GM18511 (cell line): Measurements from ENCODE around the gene SEC63.

Experiments used
- ATAC-seq: cut with Tn5 transposase; IDR thresholded peaks from one replicate; pipeline ENCODE4 v1.9.1; 2021; ENCODE audit warnings: mild to moderate bottlenecking, moderate library complexity; ENCODE audit not compliant: unreplicated experiment

SEC63 gene

DNA sequence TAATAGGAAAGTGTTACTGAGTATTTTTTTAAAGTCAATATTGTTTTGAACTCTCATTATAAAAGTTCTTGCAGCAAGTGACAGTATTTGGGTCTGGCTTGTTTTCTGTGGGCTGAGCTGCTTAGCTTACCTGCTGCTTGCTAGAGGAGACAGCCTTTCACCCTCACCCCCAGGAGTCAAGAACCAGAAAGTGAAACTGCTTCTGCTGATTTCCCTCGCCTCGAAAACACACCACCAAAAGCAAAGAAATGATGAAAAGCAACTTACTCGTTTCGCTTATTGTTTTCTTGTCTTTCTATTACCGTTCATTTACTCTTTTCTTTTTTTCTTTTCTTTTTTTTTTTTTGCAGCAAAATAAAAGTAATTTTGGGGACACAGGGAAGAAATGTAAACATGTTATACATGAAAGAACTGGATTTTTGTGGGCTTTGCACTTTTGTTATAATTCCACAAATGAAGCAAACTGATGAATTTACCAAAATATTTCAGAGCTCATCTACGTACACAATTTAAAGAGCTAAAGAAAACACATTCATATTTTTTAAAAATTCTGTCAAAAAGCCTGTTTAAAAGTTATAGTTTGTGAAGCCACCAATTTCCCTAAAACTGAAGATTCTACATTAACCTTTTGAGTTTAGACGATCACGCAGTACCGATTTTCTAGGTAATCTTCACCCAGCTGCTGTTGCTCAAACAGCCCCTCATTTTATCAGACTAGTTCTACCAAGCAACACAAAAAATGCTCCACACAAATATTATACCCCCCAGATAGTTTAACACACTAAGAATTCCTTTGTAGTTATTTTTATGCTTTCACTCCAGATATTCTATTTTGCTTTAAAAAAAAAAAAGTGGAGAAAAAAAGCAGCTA, 135.6 kb downstream of the SEC63 start:
- peak; percentile 65 for ATAC-seq

DNA sequence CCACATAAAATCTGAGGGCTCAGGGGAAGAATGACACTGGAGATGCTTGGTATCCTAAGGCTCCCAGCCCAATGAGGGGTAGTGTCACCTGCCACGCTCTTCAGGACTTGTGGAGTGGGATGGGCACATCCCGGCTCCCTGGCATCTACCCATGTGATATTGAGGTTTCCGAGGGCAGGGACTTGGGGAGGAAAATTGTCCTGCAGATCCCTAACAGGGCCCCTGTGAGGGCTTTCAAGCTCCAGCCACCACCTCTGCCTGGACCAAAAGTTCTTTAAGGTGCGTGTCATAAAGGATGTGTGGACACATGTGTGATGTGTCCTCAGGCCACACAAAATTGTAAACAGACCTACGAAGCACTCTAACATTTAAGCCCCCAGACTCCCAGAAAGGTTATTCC, 136.4 kb downstream of the SEC63 start:
- ATAC-seq, result no peak

DNA sequence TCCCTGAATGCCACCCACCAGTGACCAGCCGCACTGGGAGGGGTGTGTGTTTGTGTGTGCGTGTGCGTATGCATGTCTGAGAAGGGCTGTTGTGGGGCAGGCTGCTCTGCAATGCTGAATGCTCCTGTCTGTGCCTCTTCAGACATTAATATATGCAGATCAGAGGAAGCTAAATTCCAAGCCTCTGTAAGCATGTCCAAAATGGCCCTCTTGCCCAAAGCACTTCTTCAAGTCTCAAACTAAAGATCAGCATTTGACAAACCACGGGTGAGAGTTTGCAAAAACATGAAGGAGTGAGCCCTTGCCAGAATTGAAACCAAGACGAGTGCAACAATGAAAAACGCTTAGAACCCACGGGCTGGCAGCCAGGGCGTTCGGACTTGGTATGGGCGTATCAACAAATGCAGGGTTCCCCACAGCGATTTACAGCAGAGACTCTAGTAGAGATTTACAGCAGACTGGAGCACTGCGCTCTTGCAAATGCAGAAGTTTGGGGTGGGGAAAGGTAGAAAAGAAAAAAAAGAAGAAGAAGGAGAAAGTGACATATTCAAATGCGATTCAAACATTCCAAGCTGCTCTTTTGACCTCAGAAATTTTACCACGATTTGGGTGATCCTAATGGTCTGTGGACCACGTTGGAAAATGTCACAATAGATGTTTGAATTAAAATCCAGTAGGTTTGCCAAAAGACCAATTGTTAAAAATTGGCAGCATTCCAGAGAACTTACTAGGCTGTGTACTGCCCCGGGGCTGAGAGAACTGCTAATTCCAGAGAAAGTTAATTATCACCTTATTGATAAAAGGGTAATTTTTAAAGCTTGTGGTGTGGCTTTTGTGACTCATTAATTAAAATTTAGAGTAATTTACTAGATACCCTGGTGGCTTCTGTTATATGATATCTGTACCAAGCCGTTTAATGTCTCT, 137.4 kb downstream of the SEC63 start:
- ATAC-seq, result no peak

DNA sequence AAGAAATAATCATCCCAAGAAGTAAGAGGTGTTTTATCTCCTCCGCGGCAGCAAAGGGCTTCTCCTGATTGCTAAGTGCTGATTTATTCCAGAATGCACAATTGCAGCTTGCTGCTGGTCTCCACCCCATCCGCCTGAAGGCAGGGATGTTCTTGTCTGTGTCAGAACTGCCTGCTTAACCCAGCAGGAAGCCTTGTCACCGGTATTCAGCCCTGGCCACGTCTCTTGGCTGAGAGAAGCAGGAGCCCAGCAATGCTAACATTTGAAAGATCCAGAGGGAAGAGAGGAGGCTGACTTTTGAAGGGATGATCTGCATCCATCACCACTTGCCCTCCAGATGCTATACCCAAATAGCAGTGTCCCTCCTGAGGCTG, 138.1 kb downstream of the SEC63 start:
- no peak for ATAC-seq

DNA sequence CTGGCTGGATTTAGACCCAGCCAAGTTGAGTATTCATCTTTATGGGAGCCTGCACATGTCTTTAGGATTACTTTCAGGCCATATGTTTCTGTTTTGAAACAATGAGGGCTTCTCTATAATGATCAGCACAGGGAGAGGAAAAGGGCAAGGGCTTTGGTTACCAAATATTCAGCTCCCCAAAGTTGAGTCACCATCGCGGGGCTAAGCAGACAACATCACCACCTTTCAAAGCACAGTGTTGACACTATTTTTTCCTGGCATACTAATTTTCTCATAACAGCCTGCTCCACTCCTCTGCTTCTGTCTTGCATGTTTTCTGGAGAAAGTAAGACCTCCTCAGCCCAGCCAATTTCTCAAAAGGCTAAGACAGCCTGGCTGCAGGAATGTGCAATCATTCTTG, 138.8 kb downstream of the SEC63 start:
- no peak for ATAC-seq

DNA sequence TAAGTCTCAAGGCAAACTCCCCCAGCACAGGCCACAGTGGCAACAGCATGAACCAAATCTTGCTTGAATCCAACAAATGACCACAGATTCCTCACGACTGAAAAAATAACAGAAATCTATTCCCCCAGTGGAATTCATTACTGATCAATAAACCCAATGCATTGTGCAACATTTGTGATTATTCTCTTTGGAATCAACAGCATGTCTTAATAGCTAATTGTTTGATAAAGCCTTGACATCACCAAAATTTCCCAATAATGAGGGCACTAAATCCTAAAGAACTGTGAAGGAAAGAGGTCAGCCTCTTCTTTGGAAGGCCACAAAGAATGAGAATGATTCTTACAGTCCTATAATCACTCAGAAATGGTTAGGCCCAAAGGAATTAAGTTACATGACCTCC, 139.7 kb downstream of the SEC63 start:
- ATAC-seq, result no peak

DNA sequence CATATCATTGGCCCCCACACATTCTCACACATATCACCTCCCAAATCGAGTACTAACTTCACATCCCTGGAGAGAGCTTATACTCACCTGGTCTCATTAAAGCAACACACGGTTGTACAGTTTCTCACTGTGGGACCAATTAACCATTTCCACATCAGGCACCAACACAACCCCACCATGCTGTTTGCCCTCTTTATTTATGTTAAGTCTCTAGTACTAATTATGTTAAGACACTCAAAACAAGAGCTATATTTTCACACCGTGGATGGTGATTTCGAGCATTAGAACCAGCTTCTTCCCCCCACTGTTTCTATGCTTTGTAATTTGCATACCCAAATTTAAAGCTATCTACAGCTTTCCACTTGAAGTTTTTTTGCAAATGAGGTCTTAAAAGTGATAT, 140.2 kb downstream of the SEC63 start:
- no peak for ATAC-seq
